Liver (tissue), 9 donors: ENCODE measurements around the gene NIT1. TPM values are rescaled to one million over a fixed set of nuclear protein-coding genes. Genes with fewer than 3 reads are reported as not detected.

Experiments
- DNase-seq: peaks from one replicate; pipeline ENCODE4 v3.0.0-alpha.2; 2017; ENCODE audit warnings: low spot score
- H3K27ac ChIP-seq, 2 donors: one replicate each; pipeline ENCODE4 v1.7.0; 2013; ENCODE audit warnings: inconsistent platforms in 2 of 2, low read length in 2 of 2, control low read depth in 1 of 2, low read depth in 1 of 2, mild to moderate bottlenecking in 1 of 2
- H3K27me3 ChIP-seq, 4 donors: one replicate each; pipeline versions ENCODE4 v1.6.1 to v1.7.0; 2013; ENCODE audit warnings: low read length in 3 of 4, inconsistent platforms in 1 of 4, mild to moderate bottlenecking in 1 of 4, moderate library complexity in 1 of 4; ENCODE audit not compliant: control insufficient read depth in 4 of 4, insufficient read depth in 4 of 4
- H3K36me3 ChIP-seq, 4 donors: one replicate each; pipeline versions ENCODE4 v1.6.1 to v1.7.0; 2013; ENCODE audit warnings: low read length in 3 of 4, mild to moderate bottlenecking in 3 of 4, low read depth in 1 of 4, moderate library complexity in 1 of 4; ENCODE audit not compliant: control insufficient read depth in 4 of 4, insufficient read depth in 3 of 4
- H3K4me1 ChIP-seq, 4 donors: one replicate each; pipeline versions ENCODE4 v1.6.1 to v1.7.0; 2013; ENCODE audit warnings: low read length in 3 of 4, mild to moderate bottlenecking in 3 of 4, moderate library complexity in 1 of 4; ENCODE audit not compliant: control insufficient read depth in 4 of 4, insufficient read depth in 4 of 4
- H3K4me3 ChIP-seq, 3 donors: one replicate each; pipeline versions ENCODE4 v1.6.1 to v1.7.0; 2013; ENCODE audit warnings: low read length in 3 of 3, control low read depth in 1 of 3, low read depth in 1 of 3, mild to moderate bottlenecking in 1 of 3
- H3K9ac ChIP-seq, 2 donors: one replicate each; pipeline ENCODE4 v1.7.0; 2013; ENCODE audit warnings: low read length in 2 of 2, mild to moderate bottlenecking in 2 of 2, moderate library complexity in 2 of 2, control low read depth in 1 of 2, low read depth in 1 of 2
- H3K9me3 ChIP-seq, 4 donors: one replicate each; pipeline versions ENCODE4 v1.6.1 to v1.7.0; 2013; ENCODE audit warnings: low read length in 3 of 4; ENCODE audit not compliant: control insufficient read depth in 4 of 4
- ATF3 ChIP-seq: IDR thresholded peaks from 2 replicates; pipeline ENCODE4 v1.6.1; 2016; ENCODE audit warnings: antibody characterized with exemption
- CTCF ChIP-seq: fragments of 150-350 bp; IDR thresholded peaks from 2 replicates; pipeline ENCODE4 v1.5.1; 2017; ENCODE audit warnings: improper control_type of control experiment, low read depth, low read length; ENCODE audit not compliant: missing input control
- EGR1 ChIP-seq, 2 donors: IDR thresholded peaks; 2 replicates each; pipeline ENCODE4 v1.6.1; 2016 to 2018; ENCODE audit warnings: antibody characterized with exemption in 2 of 2, low read depth in 2 of 2
- FOXA1 ChIP-seq: IDR thresholded peaks from 2 replicates; pipeline ENCODE4 v1.6.1; 2016; ENCODE audit warnings: antibody characterized with exemption
- FOXA2 ChIP-seq: IDR thresholded peaks from 2 replicates; pipeline ENCODE4 v1.6.1; 2016; ENCODE audit warnings: antibody characterized with exemption
- HNF4G ChIP-seq: IDR thresholded peaks from 2 replicates; pipeline ENCODE4 v1.6.1; 2016; ENCODE audit warnings: antibody characterized with exemption
- MAX ChIP-seq: IDR thresholded peaks from 2 replicates; pipeline ENCODE4 v1.6.1; 2016; ENCODE audit warnings: antibody characterized with exemption
- NR2F2 ChIP-seq: IDR thresholded peaks from 2 replicates; pipeline ENCODE4 v1.6.1; 2016; ENCODE audit warnings: antibody characterized with exemption
- RAD21 ChIP-seq, 2 donors: IDR thresholded peaks; 2 replicates each; pipeline ENCODE4 v1.6.1; 2016; ENCODE audit warnings: antibody characterized with exemption in 2 of 2, mild to moderate bottlenecking in 2 of 2
- REST ChIP-seq: IDR thresholded peaks from 2 replicates; pipeline ENCODE4 v1.6.1; 2016; ENCODE audit warnings: antibody characterized with exemption, mild to moderate bottlenecking
- RXRA ChIP-seq, 2 donors: IDR thresholded peaks; 2 replicates each; pipeline ENCODE4 v1.6.1; 2017 to 2018; ENCODE audit warnings: antibody characterized with exemption in 2 of 2, mild to moderate bottlenecking in 1 of 2
- SP1 ChIP-seq: IDR thresholded peaks from 2 replicates; pipeline ENCODE4 v1.6.1; 2018; ENCODE audit warnings: antibody characterized with exemption, mild to moderate bottlenecking
- TAF1 ChIP-seq: conservative IDR thresholded peaks from 2 replicates; pipeline ENCODE4 v1.6.1; 2016; ENCODE audit warnings: antibody characterized with exemption, mild to moderate bottlenecking
- YY1 ChIP-seq: IDR thresholded peaks from 2 replicates; pipeline ENCODE4 v1.6.1; 2016; ENCODE audit warnings: antibody characterized with exemption, mild to moderate bottlenecking
- ZBTB33 ChIP-seq: IDR thresholded peaks from 2 replicates; pipeline ENCODE4 v1.6.1; 2016; ENCODE audit warnings: antibody characterized with exemption
- WGBS: extraction: QIAGEN DNeasy Blood & Tissue Kit; methylation state at CpG from one replicate; pipeline ENCODE4 v1.1.7; 2013; 5-methylcytosine and 5-hydroxymethylcytosine counted together
- polyA plus RNA-seq, 2 donors: library from polyadenylated mRNA; stranded (reverse) in 1 of 2; unstranded in 1 of 2; fragments of 200-250 nt in 1 of 2; fragments of >200 nt in 1 of 2; fragmentation: Nextera tagmentation in 1 of 2; extraction: Ambion mirVana in 1 of 2; gene quantifications; one replicate each; pipeline versions ENCODE4 v1.2.1 to v1.2.3, GENCODE V29; 2013 to 2015
- total RNA-seq, 2 donors: library from RNA; depleted of rRNA; stranded (reverse); fragments of >200 nt; gene quantifications; one replicate each; pipeline ENCODE4 v1.2.3, GENCODE V29; 2014
- donor health status: healthy.
- donor health status: healthy.
- donor health status: healthy.
- donor health status: healthy.
- donor health status: healthy.

NIT1 gene
- total and polyA plus RNA-seq, 4 donors = 17.8 to 45.8 (median 39.3) TPM

- Histone ChIP-seq H3K27ac (no peak overlapping the region), H3K9ac (no peak overlapping the region), H3K9me3 (no peaks in the 10 kb centered on the region), H3K4me3 (no peak overlapping the region), H3K27me3 (no peaks in the 10 kb centered on the region), H3K4me1 (peaks cover 2 to 24% (median 11%) of the 10 kb centered on the region in 4 donors), H3K36me3 (peaks cover 0 to 15% (median 6%) of the 10 kb centered on the region in 4 donors)
- WGBS = 62% methylated on average over 1 of the region's 1 CpG
- DNase-seq = no peak
- no peak for TF ChIP-seq MAX
- no peak for TF ChIP-seq NR2F2
- TF ChIP-seq EGR1 (IDR thresholded peaks at IDR 0.05; ENCODE audit: low read depth in 2 of 2) = no peak
- TF ChIP-seq RXRA (IDR thresholded peaks at IDR 0.05) = no peak
- TF ChIP-seq HNF4G = no peak
- no peak for TF ChIP-seq YY1
- TF ChIP-seq FOXA2 = no peak
- no peak for TF ChIP-seq FOXA1
- no peak for TF ChIP-seq ATF3
- TF ChIP-seq SP1 = no peak
- TF ChIP-seq CTCF = no peak
- no peak for TF ChIP-seq ZBTB33
- no peak for TF ChIP-seq REST
- no peak for TF ChIP-seq TAF1
- TF ChIP-seq RAD21 (IDR thresholded peaks at IDR 0.05) = no peak
Observed at GRCh38 chr1:161096530-161096929, 21.4 kb upstream of the NIT1 start.
